NCI-H345 treated with DMSO at 0.1 percent for 48 hours (cell line): ENCODE results near the gene DOK3.

Experiments used
- DNase-seq: peaks from one replicate; lab custom pipeline; 2025; ENCODE audit not compliant: unreplicated experiment; lab: John Stamatoyannopoulos, UW

The DOK3 gene

GRCh38 chr5:177469750-177470525 lies 39.7 kb downstream of the DOK3 start:
- peak; percentile 55 for DNase-seq

- no peak for DNase-seq
These were observed 40.7 kb downstream of the DOK3 start for GRCh38 chr5:177468685-177469628.

GRCh38 chr5:177468329-177468684 lies 41.3 kb downstream of the DOK3 start:
- no peak for DNase-seq

GRCh38 chr5:177467436-177467835 lies 42.2 kb downstream of the DOK3 start:
- no peak for DNase-seq

- DNase-seq, result no peak
These were observed 42.8 kb downstream of the DOK3 start for GRCh38 chr5:177466861-177467260.

- no peak for DNase-seq
These were observed 44.6 kb downstream of the DOK3 start for GRCh38 chr5:177465044-177465443.

GRCh38 chr5:177462021-177462670 lies 47.5 kb downstream of the DOK3 start:
- no peak for DNase-seq

- DNase-seq, result no peak
These were observed 49.6 kb downstream of the DOK3 start for GRCh38 chr5:177459819-177460628.

GRCh38 chr5:177459357-177459756 lies 50.3 kb downstream of the DOK3 start:
- no peak for DNase-seq

- no peak for DNase-seq
These were observed 50.7 kb downstream of the DOK3 start for GRCh38 chr5:177458912-177459350.

GRCh38 chr5:177457852-177458681 lies 51.6 kb downstream of the DOK3 start:
- DNase-seq, result no peak

- DNase-seq, result peak; percentile 85
These were observed 52.4 kb downstream of the DOK3 start for GRCh38 chr5:177456976-177457851.

GRCh38 chr5:177456591-177456964 lies 53.0 kb downstream of the DOK3 start:
- DNase-seq, result no peak

GRCh38 chr5:177455661-177456590 lies 53.7 kb downstream of the DOK3 start:
- DNase-seq, result peak; percentile 92

GRCh38 chr5:177455036-177455660 lies 54.5 kb downstream of the DOK3 start:
- DNase-seq, result peak; percentile 81

- DNase-seq, result peak; percentile 81
These were observed 55.1 kb downstream of the DOK3 start for GRCh38 chr5:177454397-177455035.

GRCh38 chr5:177453852-177454396 lies 55.7 kb downstream of the DOK3 start:
- no peak for DNase-seq
